Measurements from ENCODE around the gene PTCH2.
A peak's percentile ranks its signal among the peaks of the same experiment; 100 is the strongest.

Gene PTCH2

GRCh38 chr1:44786841-44787426 is 56.1 kb downstream of the PTCH2 start:
- no peak overlapping the region for H2BK120ac ChIP-seq (ENCODE audit: low read depth, low read length)
- H3K36me3 ChIP-seq (replicated peaks in 1 of 2; ENCODE audit: control insufficient read depth in 2 of 2, insufficient read depth in 2 of 2, low read length in 2 of 2) = peaks cover 0 to 1% of the 10 kb centered on the region in 2 donors
- peak overlapping the region; percentile 82 for H2BK12ac ChIP-seq (ENCODE audit: low read length)
- peak overlapping the region; percentile 98 for H3K18ac ChIP-seq (ENCODE audit: low read length)
- no peak overlapping the region for H4K8ac ChIP-seq (ENCODE audit: low read depth, low read length)
- H3K9ac ChIP-seq (ENCODE audit: low read depth, low read length, poor library complexity) = peak overlapping the region; percentile 93
- H3K4me2 ChIP-seq (ENCODE audit: insufficient read depth, low read length, poor library complexity, severe bottlenecking) = no peak overlapping the region
- peak overlapping the region; percentile 38 for H2AK5ac ChIP-seq (ENCODE audit: low read depth, low read length)
- peak overlapping the region; percentile 81 for H3K23ac ChIP-seq (ENCODE audit: low read depth, low read length, poor library complexity)
- no peak overlapping the region for H4K91ac ChIP-seq (ENCODE audit: low read depth, low read length, poor library complexity)
- H3K27me3 ChIP-seq (ENCODE audit: control insufficient read depth in 3 of 3, insufficient read depth in 3 of 3, low read depth in 1 of 3, low read length in 3 of 3) = peaks cover 0 to 26% (median 3%) of the 10 kb centered on the region in 3 experiments
- H3K14ac ChIP-seq (ENCODE audit: low read length) = peak overlapping the region; percentile 32
- peak overlapping the region; percentile 92 for H2AFZ ChIP-seq (ENCODE audit: low read length)
- no CpG with 5 or more reads among the region's 9 CpGs for WGBS, 2 donors (ENCODE audit: extremely low coverage in 2 of 2, insufficient read length in 2 of 2, insufficient replicate concordance in 1 of 2)
- no peak overlapping the region for H3K27ac ChIP-seq (replicated peaks; ENCODE audit: low read length)
- H2BK15ac ChIP-seq (ENCODE audit: low read length) = peak overlapping the region; percentile 98
- H2BK5ac ChIP-seq (ENCODE audit: low read length) = no peak overlapping the region
- H3K4me3 ChIP-seq (ENCODE audit: low read length in 2 of 2) = peak overlapping the region in 1 of 2 donors; percentile 71
- H3K4me1 ChIP-seq (ENCODE audit: control insufficient read depth in 2 of 2, insufficient read depth in 1 of 2, low read depth in 1 of 2, low read length in 2 of 2) = peaks cover 10 to 15% of the 10 kb centered on the region in 2 donors
- DNase-seq (ENCODE audit: low spot score) = no peak
- no peaks in the 10 kb centered on the region for H3K9me3 ChIP-seq (replicated peaks in 1 of 2; ENCODE audit: control insufficient read depth in 2 of 2, insufficient read depth in 1 of 2, low read depth in 1 of 2, low read length in 2 of 2)
- H3K4ac ChIP-seq (ENCODE audit: low read length) = no peak overlapping the region
- H3K79me1 ChIP-seq (ENCODE audit: low read depth, low read length) = no peaks in the 10 kb centered on the region

- H2AFZ ChIP-seq (ENCODE audit: low read length) = peak overlapping the region; percentile 92
- peaks cover under 1 to 2% of the 10 kb centered on the region in 2 donors for H3K36me3 ChIP-seq (replicated peaks in 1 of 2; ENCODE audit: control insufficient read depth in 2 of 2, insufficient read depth in 2 of 2, low read length in 2 of 2)
- H3K4me2 ChIP-seq (ENCODE audit: insufficient read depth, low read length, poor library complexity, severe bottlenecking) = peak overlapping the region; percentile 88
- H3K4me1 ChIP-seq (ENCODE audit: control insufficient read depth in 2 of 2, insufficient read depth in 1 of 2, low read depth in 1 of 2, low read length in 2 of 2) = peaks cover 10 to 15% of the 10 kb centered on the region in 2 donors
- H3K9me3 ChIP-seq (replicated peaks in 1 of 2; ENCODE audit: control insufficient read depth in 2 of 2, insufficient read depth in 1 of 2, low read depth in 1 of 2, low read length in 2 of 2) = no peaks in the 10 kb centered on the region
- H3K23ac ChIP-seq (ENCODE audit: low read depth, low read length, poor library complexity) = peak overlapping the region; percentile 81
- no peak for DNase-seq (ENCODE audit: low spot score)
- peak overlapping the region; percentile 68 for H2BK12ac ChIP-seq (ENCODE audit: low read length)
- H2BK120ac ChIP-seq (ENCODE audit: low read depth, low read length) = peak overlapping the region; percentile 77
- no peaks in the 10 kb centered on the region for H3K79me1 ChIP-seq (ENCODE audit: low read depth, low read length)
- peak overlapping the region; percentile 38 for H2AK5ac ChIP-seq (ENCODE audit: low read depth, low read length)
- H3K27me3 ChIP-seq (ENCODE audit: control insufficient read depth in 3 of 3, insufficient read depth in 3 of 3, low read depth in 1 of 3, low read length in 3 of 3) = peaks cover 0 to 26% (median 3%) of the 10 kb centered on the region in 3 experiments
- H3K27ac ChIP-seq (replicated peaks; ENCODE audit: low read length) = no peak overlapping the region
- no peak overlapping the region for H3K4ac ChIP-seq (ENCODE audit: low read length)
- no peak overlapping the region for H4K91ac ChIP-seq (ENCODE audit: low read depth, low read length, poor library complexity)
- H4K8ac ChIP-seq (ENCODE audit: low read depth, low read length) = peak overlapping the region; percentile 90
- peak overlapping the region; percentile 98 for H3K18ac ChIP-seq (ENCODE audit: low read length)
- no CpG with 5 or more reads among the region's 49 CpGs for WGBS, 2 donors (ENCODE audit: extremely low coverage in 2 of 2, insufficient read length in 2 of 2, insufficient replicate concordance in 1 of 2)
- H2BK15ac ChIP-seq (ENCODE audit: low read length) = peak overlapping the region; percentile 98
- H3K9ac ChIP-seq (ENCODE audit: low read depth, low read length, poor library complexity) = peak overlapping the region; percentile 93
- H3K14ac ChIP-seq (ENCODE audit: low read length) = peak overlapping the region; percentile 32
- H3K4me3 ChIP-seq (ENCODE audit: low read length in 2 of 2) = peak overlapping the region; percentile 16 to 71
- no peak overlapping the region for H2BK5ac ChIP-seq (ENCODE audit: low read length)
Measured at GRCh38 chr1:44786138-44786840, 56.8 kb downstream of the PTCH2 start.

DNA sequence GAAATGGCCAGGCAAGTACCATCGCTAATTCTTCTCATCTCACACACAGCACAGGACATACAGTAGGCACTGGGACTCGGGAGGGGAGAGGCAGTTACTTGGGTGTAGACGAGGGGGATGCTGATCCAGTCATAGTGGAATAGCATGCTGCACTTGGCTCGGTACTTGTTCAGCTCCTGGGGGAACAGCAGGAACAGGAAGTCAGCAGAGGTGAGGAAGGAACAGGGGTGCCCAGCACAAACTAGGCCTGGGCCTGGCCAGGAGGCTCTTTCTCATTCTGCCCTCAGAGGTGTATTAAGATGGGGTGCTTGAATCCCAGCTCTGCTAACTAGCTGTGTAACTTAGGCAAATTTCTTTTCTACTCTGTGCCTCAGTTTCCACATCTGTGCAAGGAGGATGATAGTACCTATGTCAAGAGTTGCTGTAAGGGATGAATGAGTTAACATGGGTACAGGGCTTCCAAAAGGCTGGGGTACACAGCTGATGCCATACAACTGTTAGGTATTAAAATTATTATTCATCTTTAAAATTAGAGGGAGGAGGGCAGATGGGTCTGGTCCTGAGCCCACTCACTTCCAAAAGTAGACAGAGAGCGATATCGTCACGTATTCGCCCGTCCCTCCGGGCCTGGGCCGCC is 57.4 kb downstream of the PTCH2 start:
- no peak overlapping the region for H3K4ac ChIP-seq (ENCODE audit: low read length)
- no peak overlapping the region for H3K14ac ChIP-seq (ENCODE audit: low read length)
- H3K27me3 ChIP-seq (ENCODE audit: control insufficient read depth in 3 of 3, insufficient read depth in 3 of 3, low read depth in 1 of 3, low read length in 3 of 3) = peaks cover 0 to 26% (median 3%) of the 10 kb centered on the region in 3 experiments
- WGBS, 2 donors (ENCODE audit: extremely low coverage in 2 of 2, insufficient read length in 2 of 2, insufficient replicate concordance in 1 of 2) = no CpG with 5 or more reads among the region's 11 CpGs
- peaks cover 7% of the 10 kb centered on the region in 2 donors for H3K36me3 ChIP-seq (replicated peaks in 1 of 2; ENCODE audit: control insufficient read depth in 2 of 2, insufficient read depth in 2 of 2, low read length in 2 of 2)
- H3K9me3 ChIP-seq (replicated peaks in 1 of 2; ENCODE audit: control insufficient read depth in 2 of 2, insufficient read depth in 1 of 2, low read depth in 1 of 2, low read length in 2 of 2) = no peaks in the 10 kb centered on the region
- H3K4me1 ChIP-seq (ENCODE audit: control insufficient read depth in 2 of 2, insufficient read depth in 1 of 2, low read depth in 1 of 2, low read length in 2 of 2) = peaks cover 10 to 13% of the 10 kb centered on the region in 2 donors
- H2BK120ac ChIP-seq (ENCODE audit: low read depth, low read length) = no peak overlapping the region
- H4K91ac ChIP-seq (ENCODE audit: low read depth, low read length, poor library complexity) = no peak overlapping the region
- H2AFZ ChIP-seq (ENCODE audit: low read length) = peak overlapping the region; percentile 92
- no peak overlapping the region for H3K27ac ChIP-seq (replicated peaks; ENCODE audit: low read length)
- no peak overlapping the region for H3K4me2 ChIP-seq (ENCODE audit: insufficient read depth, low read length, poor library complexity, severe bottlenecking)
- no peak overlapping the region for H3K23ac ChIP-seq (ENCODE audit: low read depth, low read length, poor library complexity)
- no peak overlapping the region for H3K9ac ChIP-seq (ENCODE audit: low read depth, low read length, poor library complexity)
- H2AK5ac ChIP-seq (ENCODE audit: low read depth, low read length) = no peak overlapping the region
- H2BK15ac ChIP-seq (ENCODE audit: low read length) = peak overlapping the region; percentile 29
- H2BK12ac ChIP-seq (ENCODE audit: low read length) = no peak overlapping the region
- no peak overlapping the region for H3K18ac ChIP-seq (ENCODE audit: low read length)
- no peak for DNase-seq (ENCODE audit: low spot score)
- no peaks in the 10 kb centered on the region for H3K79me1 ChIP-seq (ENCODE audit: low read depth, low read length)
- H2BK5ac ChIP-seq (ENCODE audit: low read length) = no peak overlapping the region
- H3K4me3 ChIP-seq (ENCODE audit: low read length in 2 of 2) = no peak overlapping the region
- H4K8ac ChIP-seq (ENCODE audit: low read depth, low read length) = no peak overlapping the region

GRCh38 chr1:44785029-44785380 is 58.0 kb downstream of the PTCH2 start:
- H2BK15ac ChIP-seq (ENCODE audit: low read length) = peak overlapping the region; percentile 29
- no peak overlapping the region for H4K8ac ChIP-seq (ENCODE audit: low read depth, low read length)
- no peak overlapping the region for H3K18ac ChIP-seq (ENCODE audit: low read length)
- no peak overlapping the region for H3K9ac ChIP-seq (ENCODE audit: low read depth, low read length, poor library complexity)
- no peak overlapping the region for H4K91ac ChIP-seq (ENCODE audit: low read depth, low read length, poor library complexity)
- H3K4me3 ChIP-seq (ENCODE audit: low read length in 2 of 2) = no peak overlapping the region
- H3K23ac ChIP-seq (ENCODE audit: low read depth, low read length, poor library complexity) = no peak overlapping the region
- H3K27me3 ChIP-seq (ENCODE audit: control insufficient read depth in 3 of 3, insufficient read depth in 3 of 3, low read depth in 1 of 3, low read length in 3 of 3) = peaks cover 0 to 26% (median 3%) of the 10 kb centered on the region in 3 experiments
- no peaks in the 10 kb centered on the region for H3K9me3 ChIP-seq (replicated peaks in 1 of 2; ENCODE audit: control insufficient read depth in 2 of 2, insufficient read depth in 1 of 2, low read depth in 1 of 2, low read length in 2 of 2)
- no peaks in the 10 kb centered on the region for H3K79me1 ChIP-seq (ENCODE audit: low read depth, low read length)
- H3K36me3 ChIP-seq (replicated peaks in 1 of 2; ENCODE audit: control insufficient read depth in 2 of 2, insufficient read depth in 2 of 2, low read length in 2 of 2) = peaks cover 8 to 13% of the 10 kb centered on the region in 2 donors
- H2BK12ac ChIP-seq (ENCODE audit: low read length) = peak overlapping the region; percentile 11
- no peak overlapping the region for H3K27ac ChIP-seq (replicated peaks; ENCODE audit: low read length)
- H2BK120ac ChIP-seq (ENCODE audit: low read depth, low read length) = no peak overlapping the region
- DNase-seq (ENCODE audit: low spot score) = no peak
- no CpG with 5 or more reads among the region's 6 CpGs for WGBS, 2 donors (ENCODE audit: extremely low coverage in 2 of 2, insufficient read length in 2 of 2, insufficient replicate concordance in 1 of 2)
- H3K4me1 ChIP-seq (ENCODE audit: control insufficient read depth in 2 of 2, insufficient read depth in 1 of 2, low read depth in 1 of 2, low read length in 2 of 2) = peaks cover 10 to 13% of the 10 kb centered on the region in 2 donors
- H3K14ac ChIP-seq (ENCODE audit: low read length) = no peak overlapping the region
- no peak overlapping the region for H3K4me2 ChIP-seq (ENCODE audit: insufficient read depth, low read length, poor library complexity, severe bottlenecking)
- H2BK5ac ChIP-seq (ENCODE audit: low read length) = no peak overlapping the region
- H2AK5ac ChIP-seq (ENCODE audit: low read depth, low read length) = peak overlapping the region; percentile 25
- peak overlapping the region; percentile 31 for H2AFZ ChIP-seq (ENCODE audit: low read length)
- H3K4ac ChIP-seq (ENCODE audit: low read length) = no peak overlapping the region
